Measurements from ENCODE around the gene EPHB3. TPM values are rescaled to one million over a fixed set of nuclear protein-coding genes. Genes with fewer than 3 reads are reported as not detected.
A peak's percentile ranks its signal among the peaks of the same experiment; 100 is the strongest.

Gene EPHB3
- total RNA-seq, 1 donor from 2014 or later: 4.3 TPM

GRCh38 chr3:184523825-184524615 is 37.6 kb upstream of the EPHB3 start:
- no peak for DNase-seq (ENCODE audit: low spot score)
- H3K4me1 Mint-ChIP-seq (ENCODE audit: unreplicated experiment): peaks cover 23% of the 10 kb centered on the region
- H3K4me3 Mint-ChIP-seq (ENCODE audit: unreplicated experiment): no peak overlapping the region
- TF ChIP-seq CTCF (IDR thresholded peaks at IDR 0.05; ENCODE audit: unreplicated experiment): no peak
- H3K9me3 Mint-ChIP-seq (ENCODE audit: unreplicated experiment): no peaks in the 10 kb centered on the region
- no peaks in the 10 kb centered on the region for H3K27me3 Mint-ChIP-seq (ENCODE audit: unreplicated experiment)
- no peaks in the 10 kb centered on the region for H3K36me3 Mint-ChIP-seq (ENCODE audit: low read depth, unreplicated experiment)
- H3K27ac Mint-ChIP-seq (ENCODE audit: unreplicated experiment): peak overlapping the region; percentile 72

- Mint-ChIP-seq H3K36me3 (ENCODE audit: low read depth, unreplicated experiment) (no peaks in the 10 kb centered on the region), H3K27ac (ENCODE audit: unreplicated experiment) (peak overlapping the region; percentile 98), H3K27me3 (ENCODE audit: unreplicated experiment) (no peaks in the 10 kb centered on the region), H3K4me3 (ENCODE audit: unreplicated experiment) (peak overlapping the region; percentile 90), H3K9me3 (ENCODE audit: unreplicated experiment) (no peaks in the 10 kb centered on the region), H3K4me1 (ENCODE audit: unreplicated experiment) (peaks cover 23% of the 10 kb centered on the region)
- TF ChIP-seq CTCF (IDR thresholded peaks at IDR 0.05; ENCODE audit: unreplicated experiment): no peak
- DNase-seq (ENCODE audit: low spot score): no peak
These were observed 36.6 kb upstream of the EPHB3 start for GRCh38 chr3:184524981-184525336.

- Mint-ChIP-seq H3K27ac (ENCODE audit: unreplicated experiment) (peak overlapping the region; percentile 98), H3K9me3 (ENCODE audit: unreplicated experiment) (no peaks in the 10 kb centered on the region), H3K4me1 (ENCODE audit: unreplicated experiment) (peaks cover 26% of the 10 kb centered on the region), H3K27me3 (ENCODE audit: unreplicated experiment) (no peaks in the 10 kb centered on the region), H3K4me3 (ENCODE audit: unreplicated experiment) (peak overlapping the region; percentile 90), H3K36me3 (ENCODE audit: low read depth, unreplicated experiment) (no peaks in the 10 kb centered on the region)
- DNase-seq (ENCODE audit: low spot score): peak; percentile 69
- TF ChIP-seq CTCF (IDR thresholded peaks at IDR 0.05; ENCODE audit: unreplicated experiment): no peak
These were observed 36.1 kb upstream of the EPHB3 start for GRCh38 chr3:184525337-184526087.

- Mint-ChIP-seq H3K27me3 (ENCODE audit: unreplicated experiment) (no peaks in the 10 kb centered on the region), H3K4me3 (ENCODE audit: unreplicated experiment) (peak overlapping the region; percentile 80), H3K9me3 (ENCODE audit: unreplicated experiment) (no peaks in the 10 kb centered on the region), H3K4me1 (ENCODE audit: unreplicated experiment) (peaks cover 28% of the 10 kb centered on the region), H3K36me3 (ENCODE audit: low read depth, unreplicated experiment) (no peaks in the 10 kb centered on the region), H3K27ac (ENCODE audit: unreplicated experiment) (peak overlapping the region; percentile 91)
- TF ChIP-seq CTCF (IDR thresholded peaks at IDR 0.05; ENCODE audit: unreplicated experiment): no peak
- no peak for DNase-seq (ENCODE audit: low spot score)
These were observed 35.5 kb upstream of the EPHB3 start for GRCh38 chr3:184526088-184526433.

Measured in endothelial cell (in vitro differentiated cells).